DMS153 (cell line): Measurements from ENCODE around the gene TAF6L.
"Not testable (repeated sequence)": the region's sequence is repeated elsewhere in the genome, so short reads cannot be mapped to it uniquely, and the experiment has no call there.

Experiments
- DNase-seq: peaks from one replicate; lab custom pipeline; 2025; lab: John Stamatoyannopoulos, UW

TAF6L gene

DNA sequence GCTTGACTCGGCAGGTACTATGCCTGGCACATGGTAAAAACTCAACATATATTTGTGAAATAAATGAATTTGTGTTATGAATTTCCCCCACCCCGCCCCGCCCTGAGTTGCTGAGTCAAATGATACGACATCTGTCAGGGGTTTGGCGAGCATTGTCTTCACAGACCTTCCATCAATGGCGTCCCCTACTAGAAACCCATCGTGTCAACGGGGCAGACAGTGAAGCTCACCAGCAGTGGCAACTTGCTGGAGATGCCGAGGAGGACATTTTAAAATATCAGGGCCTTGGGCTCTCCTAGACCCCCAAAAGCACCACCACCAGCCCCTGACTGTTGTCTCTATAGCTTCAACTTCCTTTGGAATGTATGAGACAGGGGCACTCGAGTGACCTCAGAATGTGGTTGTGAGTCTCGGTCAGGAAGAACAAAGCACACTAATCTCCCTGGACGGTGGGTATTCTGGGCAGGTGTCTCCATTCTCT lies 34.8 kb downstream of the TAF6L start:
- DNase-seq: no peak

GRCh38 chr11:62806611-62807121 lies 35.5 kb downstream of the TAF6L start:
- DNase-seq: no peak

DNA sequence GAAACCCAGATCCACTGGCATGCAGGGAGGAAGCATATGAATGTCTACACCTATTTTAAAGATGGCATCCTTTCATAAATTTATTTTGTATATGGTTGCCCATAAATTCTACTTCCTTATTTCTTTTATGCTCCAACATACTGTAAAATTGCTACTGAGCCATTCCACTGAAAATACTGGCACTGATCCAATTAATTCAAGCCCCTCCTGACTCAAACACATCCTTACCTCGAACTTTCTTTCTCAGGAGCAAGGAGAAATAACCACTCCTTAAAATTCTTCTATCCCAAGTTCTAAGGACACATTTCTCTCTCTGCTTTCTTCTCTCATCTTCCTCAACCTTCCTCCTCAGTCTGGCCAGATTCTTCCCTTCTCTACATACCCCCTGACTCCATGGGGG lies 39.6 kb downstream of the TAF6L start:
- no peak for DNase-seq

GRCh38 chr11:62811659-62812058 lies 40.5 kb downstream of the TAF6L start:
- no peak for DNase-seq

DNA sequence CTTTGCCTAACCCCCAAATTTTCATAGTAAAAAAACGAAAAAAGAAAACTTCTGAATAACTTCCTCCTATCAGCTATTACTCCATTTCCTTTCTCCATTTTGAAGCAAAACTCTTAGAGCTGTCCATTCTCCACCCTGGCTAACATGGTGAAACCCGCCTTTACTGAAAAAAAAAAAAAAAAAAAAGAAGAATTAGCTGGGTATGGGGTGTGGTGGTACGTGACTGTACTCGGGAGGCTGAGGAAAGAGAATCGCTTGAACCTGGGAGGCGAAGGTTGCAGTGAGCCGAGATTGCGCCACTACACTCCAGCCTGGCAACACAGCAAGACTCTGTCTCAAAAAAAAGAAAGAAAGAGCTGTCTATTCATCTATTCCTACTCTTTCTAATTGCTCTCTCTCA lies 45.4 kb downstream of the TAF6L start:
- DNase-seq: no peak

- DNase-seq: no peak
These were observed 45.9 kb downstream of the TAF6L start for GRCh38 chr11:62817129-62817528.

GRCh38 chr11:62823677-62824076 lies 52.5 kb downstream of the TAF6L start:
- DNase-seq: no peak

DNA sequence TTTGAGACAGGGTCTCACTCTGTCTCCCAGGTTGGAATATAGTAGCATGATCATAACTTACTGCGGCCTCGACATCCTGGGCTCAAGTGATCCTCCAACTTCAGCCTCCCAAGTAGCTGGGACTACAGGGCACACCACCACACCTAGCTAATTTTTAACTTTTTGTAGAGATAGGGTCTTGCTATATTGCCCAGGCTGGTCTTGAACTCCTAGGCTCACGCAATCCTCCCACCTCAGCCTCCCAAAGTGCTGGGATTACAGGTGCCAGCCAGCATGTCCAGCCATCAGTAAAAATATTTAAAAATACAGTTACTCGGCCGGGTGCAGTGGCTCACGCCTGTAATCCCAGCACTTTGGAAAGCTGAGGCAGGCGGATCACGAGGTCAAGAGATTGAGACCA lies 56.9 kb downstream of the TAF6L start:
- not testable (repeated sequence) for DNase-seq

DNA sequence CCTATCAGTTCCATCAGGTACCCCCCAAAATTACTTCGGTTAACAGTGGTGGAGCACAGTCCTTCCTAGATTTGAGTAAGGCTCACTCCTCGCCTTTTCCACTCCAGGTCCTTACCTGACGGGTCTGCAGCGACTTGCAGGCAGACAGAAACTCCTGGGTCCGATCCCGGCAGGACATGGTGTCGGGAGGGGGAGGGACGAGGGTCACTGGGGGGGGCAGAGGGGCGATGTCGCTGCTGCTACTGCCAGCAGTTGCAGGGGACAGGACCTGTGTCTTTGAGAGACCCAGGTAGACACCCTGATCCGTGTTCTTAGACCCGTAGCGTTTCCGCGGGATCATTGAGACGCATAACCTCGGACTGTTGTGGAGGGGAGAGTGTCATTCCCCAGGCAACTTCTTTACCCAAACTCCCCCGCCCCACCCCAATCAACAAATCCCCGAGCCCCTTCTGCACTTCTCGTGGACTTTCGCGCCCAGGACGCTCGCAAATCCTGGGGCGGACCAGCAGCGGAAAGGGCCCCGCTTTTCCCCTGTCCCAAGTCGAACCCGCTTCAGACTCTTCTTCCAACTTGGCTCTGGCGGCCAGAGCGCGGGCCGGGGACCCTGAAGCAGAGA lies 59.8 kb downstream of the TAF6L start:
- no peak for DNase-seq

DNA sequence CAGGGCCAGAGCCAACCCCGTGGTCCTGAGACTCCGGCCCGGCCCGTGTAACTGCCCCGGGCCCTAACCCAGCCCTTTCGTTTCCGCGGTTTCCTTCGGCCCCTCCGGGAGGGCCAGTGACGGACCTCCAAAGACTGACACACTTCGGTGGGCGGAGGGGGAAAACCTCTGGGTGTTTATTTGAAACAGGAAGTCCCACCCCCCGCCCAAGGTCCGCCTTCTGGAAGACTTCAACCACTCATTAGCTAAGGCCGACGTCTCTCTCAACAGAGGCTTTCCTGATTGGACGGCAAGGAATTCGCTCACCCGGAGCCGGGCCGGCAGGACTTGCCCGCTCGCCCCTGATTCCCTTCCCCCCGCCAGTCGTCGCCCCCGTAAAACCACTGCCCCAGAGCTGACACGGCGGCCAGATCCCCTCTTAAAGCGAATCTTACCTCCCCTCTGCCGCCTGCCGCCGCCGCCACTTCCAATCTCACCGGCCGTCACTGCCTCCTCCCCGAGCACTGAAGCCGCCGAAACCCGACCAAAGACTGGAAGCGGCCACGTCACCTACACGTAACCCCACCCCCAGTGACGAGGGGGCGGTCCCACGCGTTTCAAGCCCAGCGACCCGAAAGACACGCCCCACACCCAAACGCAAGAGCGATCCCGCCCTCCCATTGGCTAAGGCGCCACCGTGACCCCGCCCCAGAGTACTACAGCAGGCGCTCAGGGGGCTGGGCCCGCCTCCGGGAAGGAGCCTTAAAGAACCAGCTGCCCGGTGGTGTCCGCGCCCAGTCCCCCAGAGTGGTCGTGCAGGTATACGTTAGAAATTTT lies 60.5 kb downstream of the TAF6L start, which contains the start of gene STX5:
TSS of gene STX5 (minus strand) at position 532 of the 816 bp plus-strand sequence. CDS start 808 bp downstream, outside the sequence.
- peak; percentile 90 for DNase-seq

DNA sequence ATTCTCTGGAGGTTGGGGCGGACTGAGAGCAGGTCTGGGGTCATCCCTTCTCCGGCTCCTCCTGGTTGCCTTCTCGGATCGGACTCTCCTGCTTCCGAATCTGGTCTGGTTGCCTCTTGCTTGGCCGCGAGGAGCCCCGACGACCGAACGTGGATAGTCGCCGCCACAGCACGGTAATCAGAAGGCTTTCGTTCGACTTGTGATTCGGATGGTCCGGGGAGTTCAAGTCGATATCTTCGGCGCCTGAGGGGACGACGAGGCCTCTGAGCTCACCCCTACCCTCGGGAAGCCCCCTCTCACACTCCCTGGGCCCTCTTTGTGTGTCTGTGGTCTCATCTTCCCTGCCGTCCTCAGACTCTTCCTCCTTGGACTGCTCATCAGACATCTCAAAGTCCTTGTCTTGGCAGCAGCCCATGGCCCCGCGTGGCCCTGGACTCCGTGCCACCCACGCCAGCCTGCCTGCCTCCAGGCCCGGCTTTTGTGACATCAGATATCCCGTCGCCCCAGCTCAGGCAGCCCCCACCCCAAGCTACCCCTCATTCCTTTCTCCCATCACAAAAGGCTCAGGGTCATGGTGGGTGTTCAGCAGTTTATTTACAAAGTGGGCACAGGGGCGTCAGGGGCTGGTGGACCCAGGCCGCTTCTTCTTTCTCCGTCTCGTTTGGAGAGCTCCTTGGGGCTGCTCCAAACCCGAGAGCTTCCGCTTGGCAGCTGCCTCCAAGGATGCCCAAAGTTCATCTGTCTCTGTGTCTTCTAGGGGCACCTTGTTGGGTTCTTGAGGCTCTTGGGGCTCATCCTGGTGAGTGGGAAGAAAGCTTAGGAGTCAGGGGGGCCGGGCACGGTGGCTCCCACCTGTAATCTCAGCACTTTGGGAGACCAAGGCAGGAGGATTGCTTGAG lies 61.4 kb downstream of the TAF6L start, which contains the start of gene TEX54:
TSS of gene TEX54 (minus strand) at position 506 of the 899 bp plus-strand sequence.
- no peak for DNase-seq

DNA sequence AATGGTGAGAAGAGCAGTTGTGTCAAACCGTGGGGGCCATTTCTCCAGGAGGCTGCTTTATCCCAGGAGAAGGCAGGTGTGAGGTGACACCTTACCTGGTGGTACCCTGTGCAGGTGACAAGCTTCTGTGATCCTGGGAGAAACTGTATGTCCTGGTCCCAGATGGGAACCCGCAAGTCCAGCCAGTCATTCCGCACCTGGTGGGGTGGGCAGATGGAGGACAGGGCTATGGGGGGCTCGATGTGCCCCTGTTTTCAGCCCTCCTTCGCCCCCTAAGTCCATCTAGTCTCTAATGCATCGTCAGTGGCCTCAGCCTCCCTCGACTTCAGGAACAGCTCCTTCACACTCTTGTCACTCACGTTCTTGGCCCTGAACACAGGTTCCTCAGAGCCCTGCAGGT lies 64.1 kb downstream of the TAF6L start:
- no peak for DNase-seq
